COR-L47 (cell line): ENCODE data around the gene STXBP5.

Experiments
- DNase-seq: peaks from one replicate; lab custom pipeline; 2025; lab: John Stamatoyannopoulos, UW

STXBP5 gene

DNA sequence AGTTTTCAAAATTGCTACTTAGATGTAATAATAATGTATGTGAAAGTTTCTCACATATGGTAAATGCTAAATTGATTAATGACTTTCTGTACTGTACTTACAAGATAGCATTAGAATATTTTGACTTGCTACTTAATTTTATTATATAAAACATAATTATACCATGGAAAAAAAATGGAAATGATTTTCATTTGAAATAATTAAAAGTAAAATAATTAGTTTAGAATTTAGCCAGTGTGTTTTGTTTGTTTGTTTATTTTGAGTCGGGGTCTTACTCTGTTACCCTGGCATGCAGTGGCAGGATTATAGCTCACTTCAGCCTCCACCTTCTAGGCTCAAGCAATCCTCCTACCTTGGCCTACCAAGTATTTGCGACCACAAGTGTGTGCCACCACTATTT lies 7.1 kb downstream of the STXBP5 start:
- no peak for DNase-seq

DNA sequence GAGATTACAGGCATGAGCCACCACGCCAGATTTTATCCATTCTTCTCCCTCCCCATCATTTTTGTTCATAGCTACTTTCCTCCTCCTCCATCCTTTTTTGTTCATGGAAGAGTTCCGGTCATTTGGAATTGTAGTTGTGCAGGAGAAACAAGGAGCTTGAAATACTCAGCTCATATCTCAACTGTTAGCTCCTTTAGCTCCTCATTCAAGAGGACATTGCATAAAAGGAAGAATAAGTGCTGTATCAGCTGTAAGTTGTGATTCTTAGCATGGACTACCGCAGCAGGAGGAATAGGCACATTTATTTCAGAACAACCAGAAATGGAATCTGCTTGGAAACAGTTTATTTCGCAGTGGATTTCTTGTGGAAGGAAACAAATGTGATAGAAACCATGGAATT lies 7.6 kb downstream of the STXBP5 start:
- DNase-seq = no peak

DNA sequence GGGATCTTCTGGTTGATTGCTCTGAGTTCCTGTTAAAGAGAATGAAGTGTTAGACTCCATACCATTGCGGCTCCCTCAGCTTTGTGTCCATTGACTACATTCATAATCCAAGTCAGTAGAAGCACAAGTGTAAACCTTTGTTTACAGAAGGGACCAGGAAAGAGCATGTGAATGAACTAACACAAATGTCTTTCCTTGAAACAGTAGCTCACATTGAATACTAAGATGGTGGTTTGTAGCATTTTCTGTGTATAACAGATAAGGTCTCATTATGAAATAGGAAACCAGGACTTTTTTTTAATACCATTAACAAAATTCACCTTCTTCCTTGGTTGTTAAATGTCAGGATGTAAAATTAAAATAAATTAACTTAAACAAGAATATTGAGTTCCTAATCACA lies 8.4 kb downstream of the STXBP5 start:
- DNase-seq = no peak

DNA sequence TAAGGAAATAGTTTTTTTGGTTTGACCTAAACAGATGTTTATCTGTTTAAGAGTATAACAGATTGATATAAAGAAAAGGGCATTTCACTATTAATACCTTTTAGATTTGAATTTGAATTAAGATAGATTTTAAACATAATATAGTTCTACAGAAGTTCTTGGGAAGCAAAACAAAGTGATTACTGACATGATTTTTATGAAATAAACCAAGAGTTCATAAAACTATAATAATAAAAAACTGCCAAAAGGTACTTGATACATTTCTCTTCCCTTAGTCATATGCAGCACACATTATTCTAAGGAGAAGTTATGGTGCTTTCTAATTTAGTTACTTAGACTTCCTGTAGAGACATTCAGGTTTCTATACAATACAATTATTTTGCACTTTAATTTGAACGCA lies 9.6 kb downstream of the STXBP5 start:
- DNase-seq = no peak

DNA sequence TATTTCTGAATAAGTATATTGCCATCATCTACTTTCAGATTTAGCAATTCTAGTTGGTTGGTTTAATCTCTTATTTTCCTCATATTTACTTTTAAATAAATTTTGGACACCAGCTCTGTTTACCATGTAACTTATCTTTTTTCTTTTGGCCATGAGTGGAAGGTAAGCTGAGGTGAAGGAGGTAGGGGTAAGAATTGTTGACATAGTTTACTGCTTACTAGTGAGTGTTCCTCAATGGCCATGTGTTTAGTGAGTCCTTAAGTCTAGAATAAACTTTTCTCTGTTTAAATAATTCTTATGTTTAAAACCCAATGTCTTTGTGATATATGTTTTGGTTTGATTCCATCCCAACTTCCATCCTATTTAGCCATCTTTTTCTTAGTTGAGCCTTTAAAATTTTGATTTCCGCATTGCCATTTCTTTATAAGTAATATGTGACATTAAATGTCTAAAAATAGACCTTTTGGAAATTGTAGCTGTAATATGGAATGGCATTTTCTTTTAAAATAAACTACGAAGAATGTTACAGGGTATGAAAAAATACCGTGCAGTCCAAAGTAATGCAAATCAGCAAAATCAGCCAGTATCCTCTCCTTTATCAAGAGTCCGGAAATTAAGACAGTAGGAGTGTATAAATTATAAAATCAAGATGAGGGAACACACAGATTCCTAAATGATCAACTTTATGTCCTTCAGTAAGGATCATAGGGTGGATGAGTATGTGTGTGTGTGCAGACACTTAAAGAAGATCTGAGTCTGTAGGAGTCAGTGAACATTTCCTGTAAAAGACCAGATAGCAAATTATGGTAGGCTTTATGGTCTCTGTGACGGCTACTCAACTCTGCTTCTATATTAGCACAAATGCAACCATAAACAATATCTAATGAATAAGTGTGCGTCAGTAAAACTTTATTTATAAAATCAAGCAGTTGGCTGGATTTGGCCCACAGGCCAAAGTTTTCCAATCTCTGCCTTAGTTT lies 10.3 kb downstream of the STXBP5 start:
- no peak for DNase-seq

DNA sequence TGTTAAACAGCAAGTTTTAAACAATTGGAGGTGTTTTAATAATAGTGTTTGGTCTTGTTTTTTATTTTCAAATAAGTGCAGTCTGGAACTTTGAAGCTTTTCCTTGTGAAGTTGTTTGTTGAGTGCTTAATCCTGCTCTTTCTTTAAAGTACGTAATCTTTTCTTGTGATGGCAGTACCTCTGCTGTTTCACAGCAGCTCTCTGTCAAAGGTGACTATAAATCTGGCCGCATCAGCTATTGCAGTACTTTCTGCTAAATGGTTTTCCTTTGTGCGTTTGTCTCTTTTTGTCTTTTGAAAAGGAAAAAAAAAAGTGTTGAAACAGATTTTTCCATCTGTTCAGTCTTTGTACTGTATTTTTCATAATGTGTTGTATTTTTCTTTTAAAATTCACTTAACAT lies 12.7 kb downstream of the STXBP5 start:
- DNase-seq = no peak

DNA sequence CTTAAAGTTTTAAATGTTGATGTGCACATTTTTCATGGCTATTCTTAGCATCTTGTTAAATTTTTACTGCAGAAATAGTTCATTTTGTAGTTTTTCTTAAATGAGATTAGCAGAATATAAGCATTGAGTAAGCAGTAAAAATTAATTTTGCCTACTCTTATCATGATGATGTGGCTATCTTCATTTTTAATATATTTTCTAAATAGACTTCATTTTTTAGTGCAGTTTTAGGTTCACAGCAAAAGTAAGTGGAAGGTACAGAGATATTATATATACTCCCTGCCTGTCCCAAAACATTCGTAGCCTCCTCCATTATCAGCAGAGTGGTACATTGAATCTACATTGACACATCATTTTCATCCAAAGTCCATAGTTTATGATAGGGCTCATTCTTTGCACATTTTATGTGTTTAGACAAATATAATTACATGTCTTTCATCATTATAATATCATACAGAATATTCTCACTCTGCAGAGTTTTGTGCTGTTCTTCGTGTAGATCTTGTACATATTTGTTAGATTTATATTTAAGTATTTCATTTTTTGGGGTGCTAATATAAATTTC lies 13.7 kb downstream of the STXBP5 start:
- no peak for DNase-seq

DNA sequence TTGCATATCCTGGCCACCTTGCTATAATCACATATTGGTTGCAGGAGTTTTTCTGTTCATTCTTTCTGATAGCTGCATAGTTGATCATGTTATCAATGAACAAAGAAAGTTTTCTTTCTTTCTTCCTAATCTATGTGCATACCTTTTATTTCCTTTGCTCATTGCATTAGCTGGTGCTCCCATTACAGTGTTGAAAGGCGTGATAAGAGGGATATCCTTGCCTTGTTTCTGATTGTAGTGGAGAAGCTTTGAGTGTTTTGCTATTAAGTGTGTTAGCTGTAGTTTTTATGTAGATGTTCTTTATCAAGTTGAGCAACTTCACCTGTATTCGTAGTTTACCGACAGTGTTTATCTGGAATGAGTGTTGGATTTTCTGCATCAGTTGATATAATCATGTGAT lies 14.6 kb downstream of the STXBP5 start:
- DNase-seq = no peak

DNA sequence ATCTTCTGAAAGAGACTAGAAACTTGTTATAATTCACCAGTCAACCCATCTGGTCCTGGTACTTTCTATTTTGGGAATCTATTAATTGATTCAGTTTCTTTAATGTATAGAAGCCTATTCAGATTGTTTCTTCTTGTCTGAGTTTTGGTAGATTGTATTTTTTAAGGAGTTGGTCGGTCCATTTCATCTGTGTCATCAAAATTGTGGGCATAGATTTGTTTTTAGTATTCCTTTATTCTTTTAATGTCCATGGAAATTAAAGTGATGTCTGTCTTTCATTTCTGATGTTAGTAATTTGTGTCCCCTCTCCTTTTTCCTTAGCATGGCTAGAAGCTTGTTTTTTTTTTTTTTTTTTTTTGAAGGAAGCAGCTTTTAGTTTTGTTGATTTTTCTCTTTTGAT lies 15.2 kb downstream of the STXBP5 start:
- DNase-seq = no peak

DNA sequence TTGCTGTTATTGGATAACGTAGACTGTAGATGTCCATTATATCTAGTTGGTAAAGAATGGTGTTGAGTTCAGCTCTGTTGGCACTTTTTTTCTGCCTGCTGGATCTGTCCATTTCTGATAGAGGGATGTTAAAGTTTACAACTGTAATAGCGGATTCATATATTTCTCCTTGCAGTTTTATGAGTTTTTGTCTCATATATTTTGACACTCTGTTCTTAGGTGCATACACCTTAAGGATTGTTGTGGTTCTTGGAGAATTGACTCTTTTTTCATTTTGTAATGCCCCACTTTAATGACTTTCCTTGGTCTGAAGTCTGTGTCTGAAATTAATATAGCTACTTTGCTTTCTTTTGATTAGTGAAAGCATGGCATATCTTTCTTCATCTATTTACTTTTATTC lies 16.1 kb downstream of the STXBP5 start:
- no peak for DNase-seq

DNA sequence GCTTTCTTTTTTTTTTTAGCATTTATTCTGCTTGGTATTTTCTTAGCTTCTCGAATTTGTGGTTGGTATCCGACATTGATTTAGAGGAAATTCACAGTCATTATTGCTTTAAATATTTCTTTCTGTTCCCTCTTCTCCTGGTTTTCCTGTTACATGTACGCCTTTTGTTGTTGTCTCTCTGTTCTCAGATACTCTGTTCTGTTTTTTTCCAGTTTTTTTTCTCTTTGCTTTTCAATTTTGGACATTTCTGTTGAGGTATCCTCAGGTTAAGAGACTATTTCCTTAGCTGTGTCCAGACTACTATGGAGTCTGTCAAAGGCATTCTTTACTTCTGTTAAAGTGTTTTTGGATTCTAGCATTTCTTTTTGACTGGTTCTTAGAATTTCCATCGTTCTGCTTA lies 17.5 kb downstream of the STXBP5 start:
- no peak for DNase-seq

DNA sequence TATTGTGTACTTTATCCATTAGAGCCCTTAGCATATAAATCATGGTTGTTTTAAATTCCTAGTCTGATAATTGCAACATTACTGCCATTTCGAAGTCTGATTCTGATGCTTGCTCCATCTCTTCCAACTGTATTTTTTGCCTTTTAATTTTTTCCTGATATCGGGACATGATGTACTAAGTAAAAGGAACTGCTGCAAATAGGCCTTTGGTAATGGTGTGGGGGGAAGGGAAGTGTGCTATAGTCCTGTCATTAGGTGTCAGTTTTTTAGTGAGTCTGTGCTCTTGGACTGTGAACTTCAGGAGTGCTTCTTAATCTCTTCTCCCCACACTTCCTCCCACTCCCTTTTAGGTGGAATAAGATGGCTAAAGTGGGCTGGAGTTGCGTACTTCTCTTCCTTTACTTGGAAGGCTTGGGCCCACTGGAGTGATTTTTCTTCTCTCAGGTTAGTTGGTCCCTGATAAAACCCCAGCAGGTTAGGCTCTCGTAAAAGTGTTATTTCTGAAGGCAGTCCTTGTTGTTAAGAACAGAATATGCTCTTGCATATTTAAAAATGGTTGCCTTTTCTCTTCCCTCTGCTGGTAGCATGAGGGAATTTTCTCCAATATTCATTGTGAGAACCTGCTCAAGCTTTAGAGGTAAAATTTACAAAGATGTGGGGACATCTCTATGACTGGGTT lies 18.1 kb downstream of the STXBP5 start:
- DNase-seq = no peak

DNA sequence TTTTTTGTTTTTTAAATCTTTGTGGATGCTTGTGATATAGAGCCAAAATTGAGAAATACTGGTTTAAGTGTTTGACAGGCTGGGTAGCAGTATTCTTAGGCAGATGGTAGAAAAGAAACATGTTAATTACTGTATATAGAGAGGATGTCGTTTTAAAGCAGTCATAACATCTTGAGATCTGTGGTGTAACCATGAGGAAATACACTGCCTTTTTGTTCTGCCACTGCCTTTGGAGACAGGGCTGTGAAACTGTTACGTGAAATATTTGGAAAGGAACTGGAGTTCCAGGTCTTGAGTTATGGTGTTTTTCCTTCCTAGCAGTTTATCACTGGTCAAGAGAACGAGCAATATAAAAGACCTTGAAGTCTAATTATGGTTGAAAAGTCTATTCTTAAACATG lies 19.5 kb downstream of the STXBP5 start:
- DNase-seq = no peak

DNA sequence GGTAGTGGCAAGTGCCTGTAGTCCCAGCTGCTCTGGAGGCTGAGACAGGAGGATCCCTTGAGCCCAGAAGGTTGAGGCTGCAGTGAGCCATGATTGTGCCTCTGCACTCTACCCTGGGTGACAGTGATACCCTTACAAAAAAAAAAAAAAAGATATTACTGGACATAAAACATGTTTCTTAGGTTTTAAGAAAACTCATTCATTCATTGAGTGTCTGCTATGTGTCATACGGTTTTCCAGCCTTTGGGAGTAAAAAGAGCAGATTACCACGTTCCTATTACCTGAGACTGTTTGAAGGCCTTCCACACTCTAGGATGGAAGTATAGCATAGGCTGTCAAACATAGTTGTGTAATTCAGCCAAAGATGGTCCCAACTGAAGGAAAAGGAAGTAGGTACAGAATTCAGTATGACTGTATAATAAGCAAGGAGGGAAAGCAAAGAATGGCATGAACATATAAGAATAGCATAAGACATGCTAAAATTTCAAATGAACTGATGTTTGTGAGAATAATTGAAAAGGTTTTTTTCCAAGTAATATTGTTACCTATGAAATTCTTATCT lies 22.0 kb downstream of the STXBP5 start:
- DNase-seq = no peak

DNA sequence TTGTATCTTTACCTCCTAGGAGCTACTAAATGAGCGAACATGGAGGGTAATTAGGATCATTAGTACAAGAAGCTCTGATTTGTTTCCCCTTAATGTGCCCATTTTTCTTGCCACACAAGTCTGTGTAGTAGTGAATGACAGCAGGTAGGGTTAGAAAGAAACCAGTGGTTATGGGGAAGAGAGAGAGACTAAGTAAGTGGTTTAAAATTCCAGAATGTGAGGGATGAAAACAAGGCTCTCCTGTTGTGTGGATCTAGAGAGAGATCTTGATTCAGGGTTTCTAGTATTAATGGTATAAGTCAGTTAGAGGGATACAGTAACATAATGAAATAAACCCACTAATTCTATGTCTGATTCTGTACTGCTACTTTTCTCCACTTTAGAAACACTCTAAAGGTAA lies 22.7 kb downstream of the STXBP5 start:
- DNase-seq = no peak

DNA sequence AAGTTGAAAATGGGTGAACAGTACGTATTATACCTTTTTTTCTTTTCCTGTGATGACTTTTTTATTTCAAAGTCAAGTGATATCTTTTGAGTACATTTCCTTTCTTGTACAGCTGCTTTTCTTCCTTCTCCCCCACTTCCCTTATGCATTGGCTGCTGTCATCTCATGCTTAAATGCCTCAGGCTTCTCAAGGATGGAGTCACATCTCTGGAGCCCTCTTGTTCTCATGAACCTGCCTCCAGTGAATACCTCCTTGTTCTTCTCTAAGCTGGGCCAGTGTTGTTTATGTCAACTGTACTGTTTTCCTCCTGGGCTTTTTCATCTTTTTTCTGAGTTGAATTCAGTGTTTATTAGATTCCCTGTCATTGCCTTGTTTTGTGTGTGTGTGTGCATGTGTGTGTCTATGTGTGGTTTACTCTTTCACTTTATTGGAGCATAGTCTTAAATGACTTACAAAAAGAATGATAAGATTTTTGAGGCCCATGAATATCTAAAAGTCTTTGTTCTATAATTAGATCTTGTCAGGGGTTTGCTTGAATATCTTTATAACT lies 23.6 kb downstream of the STXBP5 start:
- no peak for DNase-seq

DNA sequence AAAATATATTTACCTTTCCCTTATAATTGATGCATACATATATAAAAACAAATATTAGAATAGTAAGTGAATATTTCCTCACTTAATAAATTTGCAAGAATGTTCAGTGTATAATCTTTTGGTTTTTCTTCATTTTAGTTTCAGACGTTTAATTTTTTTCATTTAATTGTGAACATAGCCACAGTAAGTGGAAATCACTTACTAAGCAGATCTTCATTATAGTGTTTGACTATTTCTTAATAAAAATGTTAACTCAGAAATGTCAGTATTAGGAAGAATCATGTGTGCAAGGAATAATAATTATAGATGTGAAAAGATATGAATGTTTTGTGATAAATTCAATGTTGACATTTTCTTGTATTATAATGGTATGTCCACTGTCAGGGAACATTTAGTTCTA lies 27.4 kb downstream of the STXBP5 start:
- DNase-seq = no peak

DNA sequence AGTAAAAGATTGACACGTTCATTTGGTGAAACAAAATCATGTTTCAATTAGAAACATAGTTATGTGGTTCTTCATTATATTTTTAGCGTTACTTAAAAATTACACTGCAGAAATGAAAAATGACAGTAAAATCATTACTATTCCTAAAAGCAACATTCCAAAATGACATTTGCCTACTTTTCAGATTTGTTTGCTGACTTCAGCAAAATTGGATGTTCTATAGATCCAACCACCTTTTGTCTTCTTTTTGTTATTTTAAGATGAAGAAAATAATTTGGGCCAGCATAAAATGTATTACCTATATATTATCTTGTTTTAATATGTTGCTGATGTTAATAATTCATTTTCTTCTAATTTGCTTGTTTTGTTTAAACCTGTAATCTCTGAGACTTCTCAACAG lies 30.5 kb downstream of the STXBP5 start:
- no peak for DNase-seq

DNA sequence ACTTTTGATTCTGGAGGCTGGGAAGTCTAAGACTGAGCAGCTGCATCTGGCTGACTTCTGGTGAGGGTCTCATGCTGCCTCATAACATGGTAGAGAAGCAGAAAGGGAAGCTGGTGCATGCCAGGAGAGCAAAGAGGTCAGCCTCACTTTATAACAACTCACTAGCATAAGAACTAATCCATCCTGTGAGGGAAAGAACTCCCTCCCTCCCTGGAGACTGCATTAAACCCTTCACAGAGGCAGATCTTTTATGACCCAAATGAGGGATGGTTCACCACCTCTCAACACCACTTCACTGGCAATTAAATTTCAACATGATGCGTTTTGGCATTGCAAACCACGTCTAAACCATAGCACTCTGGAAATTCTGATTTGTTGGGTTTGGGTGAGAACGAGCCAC lies 33.9 kb downstream of the STXBP5 start:
- no peak for DNase-seq

DNA sequence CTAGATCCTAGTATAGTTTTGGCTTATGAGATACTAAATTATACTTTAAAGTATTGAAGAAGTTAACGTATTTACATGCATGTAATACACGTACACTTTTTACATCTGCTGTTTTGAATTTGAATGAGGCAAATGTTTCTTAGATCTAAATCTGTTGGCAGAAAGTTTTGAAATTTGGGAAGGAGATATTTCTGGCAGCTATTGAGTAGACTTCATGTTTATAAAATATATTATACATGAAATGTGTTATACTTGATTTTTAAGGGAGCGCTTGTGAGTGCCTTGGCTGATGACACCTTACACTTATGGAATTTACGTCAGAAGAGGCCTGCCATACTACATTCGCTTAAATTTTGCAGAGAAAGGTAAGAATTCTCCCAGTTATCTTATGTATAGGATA lies 34.7 kb downstream of the STXBP5 start:
- no peak for DNase-seq

DNA sequence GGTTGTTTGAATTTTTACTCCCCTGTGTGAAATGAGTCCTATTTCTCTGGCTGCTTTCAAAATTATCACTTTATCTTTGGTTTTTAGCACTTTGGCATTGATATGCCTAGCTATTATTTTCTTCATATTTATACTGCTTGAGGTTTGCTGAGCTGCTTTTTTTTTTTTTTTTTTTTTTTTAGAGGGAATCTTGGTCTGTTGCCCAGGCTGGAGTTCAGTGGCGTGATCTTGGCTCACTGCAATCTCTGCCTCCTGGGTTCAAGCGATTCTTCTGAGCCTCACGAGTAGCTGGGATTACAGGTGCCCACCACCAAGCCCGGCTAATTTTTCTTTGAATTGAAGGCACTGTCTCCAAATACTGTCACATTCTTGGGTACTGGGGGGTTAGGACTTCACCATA lies 40.6 kb downstream of the STXBP5 start:
- no peak for DNase-seq

DNA sequence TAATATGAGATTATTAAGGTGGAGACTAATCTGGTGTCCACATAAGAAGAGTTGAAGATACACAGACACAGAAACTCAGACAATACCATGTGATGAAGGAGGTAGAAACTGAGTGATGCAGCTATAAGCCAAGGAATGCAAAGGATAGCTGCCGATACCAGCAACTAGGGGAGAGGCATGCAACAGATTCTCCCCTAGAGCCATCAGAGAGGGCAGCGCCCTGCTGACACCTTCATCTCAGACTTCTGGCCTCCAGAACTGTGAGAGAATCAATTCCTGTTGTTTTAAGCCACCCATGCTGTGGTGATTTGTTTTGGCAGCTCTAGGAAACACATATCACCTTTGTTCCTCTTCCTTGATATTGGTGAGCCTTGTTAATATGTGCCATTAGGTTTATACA lies 41.5 kb downstream of the STXBP5 start:
- no peak for DNase-seq
